Measurements from ENCODE around the gene KCNJ9. TPM values are rescaled to one million over a fixed set of nuclear protein-coding genes. Genes with fewer than 3 reads are reported as not detected.
"Not testable (repeated sequence)": the region's sequence is repeated elsewhere in the genome, so short reads cannot be mapped to it uniquely, and the experiment has no call there.

The KCNJ9 gene
- total RNA-seq, 1 donor from 2014 or later: not detected

DNA sequence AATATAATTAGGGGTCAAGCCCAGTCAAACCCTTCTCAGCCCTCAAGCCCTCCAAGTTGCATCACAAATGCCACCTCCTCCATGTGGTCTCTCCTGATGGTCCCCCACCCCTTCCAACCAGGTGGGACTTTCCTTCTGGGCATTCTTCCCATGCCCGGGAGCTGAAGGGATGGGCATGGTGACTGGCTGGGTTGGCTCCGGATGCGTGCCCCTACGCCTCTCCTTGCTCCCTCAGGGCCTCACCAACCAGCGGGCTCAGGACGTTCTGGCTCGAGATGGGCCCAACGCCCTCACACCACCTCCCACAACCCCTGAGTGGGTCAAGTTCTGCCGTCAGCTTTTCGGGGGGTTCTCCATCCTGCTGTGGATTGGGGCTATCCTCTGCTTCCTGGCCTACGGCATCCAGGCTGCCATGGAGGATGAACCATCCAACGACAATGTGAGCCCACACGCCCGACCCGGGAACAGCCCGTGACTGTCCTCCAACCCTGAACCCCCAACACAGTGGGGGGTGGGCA, 41.7 kb downstream of the KCNJ9 start:
- Histone ChIP-seq H3K9me3 (no peaks in the 10 kb centered on the region), H3K27me3 (no peaks in the 10 kb centered on the region), H3K4me3 (no peak overlapping the region), H3K36me3 (no peaks in the 10 kb centered on the region), H3K27ac (no peak overlapping the region), H3K4me1 (peaks cover 3% of the 10 kb centered on the region)
- TF ChIP-seq POLR2A (IDR thresholded peaks at IDR 0.05) (no peak), POLR2AphosphoS5 (IDR thresholded peaks at IDR 0.05; ENCODE audit: insufficient read depth in 1 of 2, low read depth in 1 of 2) (no peak)
- TF ChIP-seq, protein P1, sequence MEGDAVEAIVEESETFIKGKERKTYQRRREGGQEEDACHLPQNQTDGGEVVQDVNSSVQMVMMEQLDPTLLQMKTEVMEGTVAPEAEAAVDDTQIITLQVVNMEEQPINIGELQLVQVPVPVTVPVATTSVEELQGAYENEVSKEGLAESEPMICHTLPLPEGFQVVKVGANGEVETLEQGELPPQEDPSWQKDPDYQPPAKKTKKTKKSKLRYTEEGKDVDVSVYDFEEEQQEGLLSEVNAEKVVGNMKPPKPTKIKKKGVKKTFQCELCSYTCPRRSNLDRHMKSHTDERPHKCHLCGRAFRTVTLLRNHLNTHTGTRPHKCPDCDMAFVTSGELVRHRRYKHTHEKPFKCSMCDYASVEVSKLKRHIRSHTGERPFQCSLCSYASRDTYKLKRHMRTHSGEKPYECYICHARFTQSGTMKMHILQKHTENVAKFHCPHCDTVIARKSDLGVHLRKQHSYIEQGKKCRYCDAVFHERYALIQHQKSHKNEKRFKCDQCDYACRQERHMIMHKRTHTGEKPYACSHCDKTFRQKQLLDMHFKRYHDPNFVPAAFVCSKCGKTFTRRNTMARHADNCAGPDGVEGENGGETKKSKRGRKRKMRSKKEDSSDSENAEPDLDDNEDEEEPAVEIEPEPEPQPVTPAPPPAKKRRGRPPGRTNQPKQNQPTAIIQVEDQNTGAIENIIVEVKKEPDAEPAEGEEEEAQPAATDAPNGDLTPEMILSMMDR (IDR thresholded peaks at IDR 0.05): no peak
- no peak for DNase-seq (ENCODE audit: extremely low spot score in 2 of 2)
- intact Hi-C loops (cut with DNase I): no loop called here

DNA sequence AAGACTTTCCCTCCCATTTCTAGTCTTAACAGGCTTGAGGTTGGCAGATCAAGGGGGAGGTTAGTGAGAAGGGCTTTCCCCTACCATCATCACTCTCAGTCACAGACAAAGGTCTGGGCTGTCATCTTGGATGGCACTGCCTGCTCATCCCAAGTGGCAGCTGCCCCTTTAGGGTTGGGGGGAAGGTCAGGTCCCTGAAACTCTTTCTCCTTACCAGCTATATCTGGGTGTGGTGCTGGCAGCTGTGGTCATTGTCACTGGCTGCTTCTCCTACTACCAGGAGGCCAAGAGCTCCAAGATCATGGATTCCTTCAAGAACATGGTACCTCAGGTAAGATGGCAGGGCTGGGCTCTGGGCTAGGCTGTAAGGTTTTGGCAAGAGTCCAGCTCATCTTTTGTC, 42.4 kb downstream of the KCNJ9 start:
- Histone ChIP-seq H3K4me1 (no peaks in the 10 kb centered on the region), H3K36me3 (no peaks in the 10 kb centered on the region), H3K27me3 (no peaks in the 10 kb centered on the region), H3K4me3 (no peak overlapping the region), H3K27ac (no peak overlapping the region), H3K9me3 (no peaks in the 10 kb centered on the region)
- intact Hi-C loops (cut with DNase I): no loop called here
- no peak for DNase-seq (ENCODE audit: extremely low spot score in 2 of 2)
- no peak for TF ChIP-seq POLR2A (IDR thresholded peaks at IDR 0.05)
- TF ChIP-seq POLR2AphosphoS5 (IDR thresholded peaks at IDR 0.05; ENCODE audit: insufficient read depth in 1 of 2, low read depth in 1 of 2): no peak
- TF ChIP-seq, protein P1 (IDR thresholded peaks at IDR 0.05): no peak

DNA sequence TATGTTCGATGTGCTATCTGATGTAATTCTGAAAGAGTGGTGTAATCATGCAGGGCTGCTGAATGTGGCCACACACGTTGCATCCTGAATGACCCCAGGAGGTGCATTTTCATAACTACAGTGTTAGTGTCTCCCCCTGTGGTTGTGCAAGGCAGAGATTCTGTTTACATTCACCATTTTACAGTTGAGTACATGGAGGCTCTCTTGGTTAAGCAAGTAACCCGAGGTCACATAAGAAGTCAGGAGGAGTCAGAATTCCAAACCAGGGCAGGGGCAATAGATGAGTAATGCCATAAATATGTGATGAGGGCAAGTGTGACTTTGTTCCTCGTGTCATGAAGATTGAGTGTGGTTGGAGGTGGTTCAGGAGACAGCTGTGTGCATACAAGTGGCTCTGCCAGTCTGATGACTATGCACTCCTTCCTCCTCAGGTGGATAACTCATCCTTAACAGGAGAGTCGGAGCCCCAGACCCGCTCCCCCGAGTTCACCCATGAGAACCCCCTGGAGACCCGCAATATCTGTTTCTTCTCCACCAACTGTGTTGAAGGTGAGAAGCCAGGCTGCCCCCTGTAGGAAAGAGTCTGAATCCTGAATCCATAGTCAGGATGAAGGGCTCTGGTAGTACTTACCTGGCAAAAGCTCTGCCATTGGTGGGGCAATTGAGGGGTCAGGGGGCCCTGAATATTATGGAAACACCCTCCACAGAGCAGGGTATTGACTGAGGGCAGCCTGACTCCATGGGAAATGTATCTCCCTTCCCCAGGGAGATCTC, 43.6 kb downstream of the KCNJ9 start:
- intact Hi-C loops (cut with DNase I): no loop called here
- Histone ChIP-seq H3K4me1 (no peaks in the 10 kb centered on the region), H3K27me3 (no peaks in the 10 kb centered on the region), H3K4me3 (no peak overlapping the region), H3K9me3 (no peaks in the 10 kb centered on the region), H3K27ac (no peak overlapping the region), H3K36me3 (no peaks in the 10 kb centered on the region)
- TF ChIP-seq, protein P1 (IDR thresholded peaks at IDR 0.05): no peak
- TF ChIP-seq POLR2A (IDR thresholded peaks at IDR 0.05) (no peak), POLR2AphosphoS5 (IDR thresholded peaks at IDR 0.05; ENCODE audit: insufficient read depth in 1 of 2, low read depth in 1 of 2) (no peak)
- no peak for DNase-seq (ENCODE audit: extremely low spot score in 2 of 2)

DNA sequence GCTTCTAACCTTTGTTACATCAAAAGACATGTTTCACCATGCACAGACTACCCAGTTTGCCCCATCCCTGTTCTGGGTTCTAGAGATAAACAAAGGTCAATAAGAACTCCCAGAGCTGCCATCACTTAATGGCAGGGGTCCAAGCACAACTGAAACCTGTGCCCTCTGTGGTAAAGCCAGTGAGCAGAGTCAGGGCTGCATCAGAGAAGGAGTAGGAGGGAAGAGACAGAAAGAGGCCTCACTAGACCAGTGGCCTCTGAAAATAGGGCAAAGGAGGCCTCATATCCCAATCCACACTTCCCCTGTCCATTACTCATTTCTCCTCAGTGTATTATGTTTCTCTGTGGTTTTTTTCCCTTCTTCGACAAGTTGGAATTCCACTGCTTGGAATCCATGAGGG, 44.4 kb downstream of the KCNJ9 start:
- H3K27me3 ChIP-seq: no peaks in the 10 kb centered on the region
- DNase-seq (ENCODE audit: extremely low spot score in 2 of 2): no peak
- no peak overlapping the region for H3K4me3 ChIP-seq
- TF ChIP-seq POLR2AphosphoS5 (IDR thresholded peaks at IDR 0.05; ENCODE audit: insufficient read depth in 1 of 2, low read depth in 1 of 2) (no peak), POLR2A (IDR thresholded peaks at IDR 0.05) (no peak)
- TF ChIP-seq, protein P1 (IDR thresholded peaks at IDR 0.05): no peak
- no peaks in the 10 kb centered on the region for H3K9me3 ChIP-seq
- no peaks in the 10 kb centered on the region for H3K36me3 ChIP-seq
- no peak overlapping the region for H3K27ac ChIP-seq
- intact Hi-C loops (cut with DNase I): no loop called here
- H3K4me1 ChIP-seq: no peaks in the 10 kb centered on the region

DNA sequence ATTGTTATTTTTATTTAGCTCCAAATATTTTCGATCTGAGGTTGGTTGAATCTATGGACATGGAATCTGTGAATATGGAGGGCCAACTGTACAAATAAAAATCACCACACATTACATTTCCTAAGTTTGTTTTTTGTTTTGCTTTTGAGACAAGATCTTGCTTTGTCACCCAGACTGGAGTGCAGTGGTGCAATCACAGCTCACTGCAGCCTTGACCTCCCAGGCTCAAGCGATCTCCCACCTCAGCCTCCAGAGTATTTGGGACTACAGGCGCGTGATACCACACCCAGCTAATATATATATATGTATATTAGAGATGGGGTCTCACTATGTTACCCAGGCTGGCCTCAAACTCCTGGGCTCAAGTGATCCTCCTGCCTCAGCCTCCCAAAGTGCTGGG, 45.0 kb downstream of the KCNJ9 start:
- DNase-seq (ENCODE audit: extremely low spot score in 2 of 2); H3K27ac ChIP-seq; H3K27me3 ChIP-seq; intact Hi-C loops (cut with DNase I); H3K4me1 ChIP-seq; H3K9me3 ChIP-seq; H3K36me3 ChIP-seq; H3K4me3 ChIP-seq: not testable (repeated sequence)
